ENCODE data around the gene DOC2A.

DOC2A gene

DNA sequence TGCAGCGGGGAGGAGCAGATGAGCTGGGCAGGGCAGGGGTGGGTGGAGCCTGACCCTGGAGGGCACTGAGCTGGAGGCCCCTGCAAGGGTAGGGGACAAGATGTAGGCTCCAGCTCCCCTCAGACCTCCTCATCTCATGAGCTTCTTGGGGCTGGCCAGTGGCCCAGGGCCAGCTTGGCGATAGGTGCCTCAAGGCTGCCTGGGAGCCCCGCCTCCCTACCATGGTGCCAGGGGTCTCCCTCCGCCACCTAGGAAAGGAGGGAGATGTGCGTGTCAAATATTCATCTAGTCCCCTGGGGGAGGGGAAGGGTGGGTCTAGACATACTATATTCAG, 19.3 kb downstream of the DOC2A start:
- in situ Hi-C loops (cut with MboI; ENCODE audit: low sequenced_read_pairs) = no loop called here

DNA sequence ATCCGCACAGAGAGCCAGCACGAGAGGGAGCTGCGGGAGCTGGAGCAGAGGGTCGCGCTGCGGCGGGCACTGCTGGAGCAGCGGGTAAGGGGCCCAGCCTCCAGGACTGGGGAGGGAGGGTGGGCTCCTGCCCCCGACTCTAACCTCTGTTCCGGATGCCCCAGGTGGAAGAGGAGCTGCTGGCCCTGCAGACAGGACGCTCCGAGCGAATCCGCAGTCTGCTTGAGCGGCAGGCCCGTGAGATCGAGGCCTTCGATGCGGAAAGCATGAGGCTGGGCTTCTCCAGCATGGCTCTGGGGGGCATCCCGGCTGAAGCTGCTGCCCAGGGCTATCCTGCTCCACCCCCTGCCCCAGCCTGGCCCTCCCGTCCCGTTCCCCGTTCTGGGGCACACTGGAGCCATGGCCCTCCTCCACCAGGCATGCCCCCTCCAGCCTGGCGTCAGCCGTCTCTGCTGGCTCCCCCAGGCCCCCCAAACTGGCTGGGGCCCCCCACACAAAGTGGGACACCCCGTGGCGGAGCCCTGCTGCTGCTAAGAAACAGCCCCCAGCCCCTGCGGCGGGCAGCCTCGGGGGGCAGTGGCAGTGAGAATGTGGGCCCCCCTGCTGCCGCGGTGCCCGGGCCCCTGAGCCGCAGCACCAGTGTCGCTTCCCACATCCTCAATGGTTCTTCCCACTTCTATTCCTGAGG, 19.8 kb downstream of the DOC2A start:
- in situ Hi-C loops (cut with MboI; ENCODE audit: low sequenced_read_pairs) = no loop called here

DNA sequence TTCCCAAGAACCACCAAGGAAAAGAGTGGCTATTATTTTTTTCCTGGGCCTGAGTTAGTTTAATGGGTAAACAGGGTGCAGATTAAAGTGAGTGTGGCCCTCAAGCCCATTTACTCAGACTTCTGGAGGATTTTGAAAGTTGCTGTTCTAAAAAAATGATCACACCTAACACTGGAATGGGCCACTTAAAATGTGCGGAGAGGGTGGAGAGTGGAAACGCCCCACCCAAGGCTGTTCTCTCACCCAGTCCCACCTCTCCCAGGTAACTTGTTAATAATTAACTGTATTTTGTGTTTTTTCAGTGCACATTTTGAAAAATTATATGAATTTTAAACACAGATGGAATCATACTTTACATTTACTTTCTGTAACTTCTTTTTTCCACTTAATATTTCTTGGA, 20.8 kb downstream of the DOC2A start:
- in situ Hi-C loops (cut with MboI; ENCODE audit: low sequenced_read_pairs) = no loop called here

DNA sequence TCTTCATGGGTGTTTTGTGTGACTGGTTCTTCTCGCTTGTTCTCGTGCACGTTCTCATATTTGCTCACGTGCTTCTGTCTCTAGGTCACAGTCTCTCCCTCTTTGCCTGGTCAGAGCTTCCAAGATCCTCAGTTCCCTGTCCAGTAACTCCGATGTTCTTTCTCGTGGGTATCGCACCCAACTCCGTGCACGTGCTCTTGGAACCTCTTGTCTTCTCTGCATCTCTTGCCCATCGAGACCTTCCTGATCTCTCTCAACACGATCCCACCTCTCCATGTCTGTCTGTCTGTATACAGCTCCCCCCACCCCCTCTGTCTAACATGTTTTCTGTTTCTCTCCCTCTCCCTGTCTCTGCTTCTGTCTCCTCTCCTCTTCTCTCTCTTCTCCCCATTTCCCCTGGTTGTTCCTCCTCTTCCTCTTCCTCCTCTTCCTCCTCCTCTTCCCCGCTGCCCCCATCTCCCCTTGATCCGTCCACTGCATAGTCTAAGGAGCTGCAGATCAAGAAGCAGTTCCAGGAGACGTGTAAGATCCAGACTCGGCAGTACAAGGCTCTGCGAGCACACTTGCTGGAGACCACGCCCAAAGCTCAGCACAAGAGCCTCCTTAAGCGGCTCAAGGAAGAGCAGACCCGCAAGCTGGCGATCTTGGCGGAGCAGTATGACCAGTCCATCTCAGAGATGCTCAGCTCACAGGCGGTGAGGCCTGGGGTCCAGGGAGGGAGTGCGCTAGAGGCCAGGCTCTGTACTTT, 21.5 kb downstream of the DOC2A start:
- in situ Hi-C loops (cut with MboI; ENCODE audit: low sequenced_read_pairs) = no loop called here

DNA sequence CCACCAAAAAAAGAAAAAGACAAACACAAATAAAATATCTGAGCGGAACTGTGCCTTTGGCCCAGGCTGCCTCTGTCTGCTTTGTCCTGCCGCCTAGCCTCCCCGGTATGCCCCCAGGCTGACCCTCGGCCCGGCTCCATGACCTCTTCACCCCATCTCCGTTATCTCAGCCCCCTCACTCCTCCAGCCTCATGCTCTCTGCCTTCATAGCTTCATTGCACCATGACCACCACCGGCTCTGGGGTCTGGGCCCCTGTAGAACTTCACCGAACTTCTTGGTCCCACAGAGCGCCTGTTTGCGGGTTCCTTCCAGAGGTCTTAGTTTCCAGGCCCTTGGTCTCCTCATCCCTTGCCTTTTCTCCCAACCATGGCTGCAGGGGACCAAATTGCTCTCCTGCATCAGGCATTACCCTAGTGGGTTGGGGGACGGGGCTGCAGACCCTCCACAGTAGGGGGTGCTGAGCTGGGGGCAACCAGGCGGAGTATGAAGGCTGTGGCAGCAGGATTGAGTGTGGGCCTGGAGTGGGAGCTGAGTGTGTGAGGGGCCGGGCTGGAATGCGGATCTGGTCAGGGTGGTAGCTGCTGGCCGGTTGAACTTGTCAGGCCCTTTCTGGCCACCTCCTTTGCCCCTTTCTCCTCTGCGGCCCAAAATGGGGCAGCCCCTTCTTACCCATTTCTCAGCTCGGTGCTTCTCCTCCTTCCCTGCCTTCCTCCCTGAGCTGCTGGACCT, 22.3 kb downstream of the DOC2A start:
- in situ Hi-C loops (cut with MboI; ENCODE audit: low sequenced_read_pairs) = no loop called here

DNA sequence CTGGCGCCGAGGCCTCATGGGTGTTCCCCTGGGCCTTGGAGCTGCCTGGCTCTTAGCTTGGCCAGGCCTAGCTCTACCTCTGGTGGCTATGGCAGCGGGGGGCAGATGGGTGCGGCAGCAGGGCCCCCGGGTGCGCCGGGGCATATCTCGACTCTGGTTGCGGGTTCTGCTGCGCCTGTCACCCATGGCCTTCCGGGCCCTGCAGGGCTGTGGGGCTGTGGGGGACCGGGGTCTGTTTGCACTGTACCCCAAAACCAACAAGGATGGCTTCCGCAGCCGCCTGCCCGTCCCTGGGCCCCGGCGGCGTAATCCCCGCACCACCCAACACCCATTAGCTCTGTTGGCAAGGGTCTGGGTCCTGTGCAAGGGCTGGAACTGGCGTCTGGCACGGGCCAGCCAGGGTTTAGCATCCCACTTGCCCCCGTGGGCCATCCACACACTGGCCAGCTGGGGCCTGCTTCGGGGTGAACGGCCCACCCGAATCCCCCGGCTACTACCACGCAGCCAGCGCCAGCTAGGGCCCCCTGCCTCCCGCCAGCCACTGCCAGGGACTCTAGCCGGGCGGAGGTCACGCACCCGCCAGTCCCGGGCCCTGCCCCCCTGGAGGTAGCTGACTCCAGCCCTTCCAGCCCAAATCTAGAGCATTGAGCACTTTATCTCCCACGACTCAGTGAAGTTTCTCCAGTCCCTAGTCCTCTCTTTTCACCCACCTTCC, 23.3 kb downstream of the DOC2A start:
- in situ Hi-C loops (cut with MboI; ENCODE audit: low sequenced_read_pairs) = no loop called here

DNA sequence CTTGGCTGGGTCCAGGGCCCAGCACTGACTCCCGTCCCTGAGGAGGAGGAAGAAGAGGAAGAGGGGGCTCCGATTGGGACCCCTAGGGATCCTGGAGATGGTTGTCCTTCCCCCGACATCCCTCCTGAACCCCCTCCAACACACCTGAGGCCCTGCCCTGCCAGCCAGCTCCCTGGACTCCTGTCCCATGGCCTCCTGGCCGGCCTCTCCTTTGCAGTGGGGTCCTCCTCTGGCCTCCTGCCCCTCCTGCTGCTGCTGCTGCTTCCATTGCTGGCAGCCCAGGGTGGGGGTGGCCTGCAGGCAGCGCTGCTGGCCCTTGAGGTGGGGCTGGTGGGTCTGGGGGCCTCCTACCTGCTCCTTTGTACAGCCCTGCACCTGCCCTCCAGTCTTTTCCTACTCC, 23.9 kb downstream of the DOC2A start:
- in situ Hi-C loops (cut with MboI; ENCODE audit: low sequenced_read_pairs) = no loop called here

DNA sequence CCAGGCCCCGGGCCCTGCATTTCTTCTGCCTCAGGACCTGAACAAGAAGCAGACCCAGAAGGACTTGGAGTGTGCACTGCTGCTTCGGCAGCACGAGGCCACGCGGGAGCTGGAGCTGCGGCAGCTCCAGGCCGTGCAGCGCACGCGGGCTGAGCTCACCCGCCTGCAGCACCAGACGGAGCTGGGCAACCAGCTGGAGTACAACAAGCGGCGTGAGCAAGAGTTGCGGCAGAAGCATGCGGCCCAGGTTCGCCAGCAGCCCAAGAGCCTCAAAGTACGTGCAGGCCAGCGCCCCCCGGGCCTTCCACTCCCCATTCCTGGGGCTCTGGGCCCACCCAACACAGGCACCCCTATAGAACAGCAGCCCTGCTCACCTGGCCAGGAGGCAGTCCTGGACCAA, 24.6 kb downstream of the DOC2A start:
- in situ Hi-C loops (cut with MboI; ENCODE audit: low sequenced_read_pairs) = no loop called here

DNA sequence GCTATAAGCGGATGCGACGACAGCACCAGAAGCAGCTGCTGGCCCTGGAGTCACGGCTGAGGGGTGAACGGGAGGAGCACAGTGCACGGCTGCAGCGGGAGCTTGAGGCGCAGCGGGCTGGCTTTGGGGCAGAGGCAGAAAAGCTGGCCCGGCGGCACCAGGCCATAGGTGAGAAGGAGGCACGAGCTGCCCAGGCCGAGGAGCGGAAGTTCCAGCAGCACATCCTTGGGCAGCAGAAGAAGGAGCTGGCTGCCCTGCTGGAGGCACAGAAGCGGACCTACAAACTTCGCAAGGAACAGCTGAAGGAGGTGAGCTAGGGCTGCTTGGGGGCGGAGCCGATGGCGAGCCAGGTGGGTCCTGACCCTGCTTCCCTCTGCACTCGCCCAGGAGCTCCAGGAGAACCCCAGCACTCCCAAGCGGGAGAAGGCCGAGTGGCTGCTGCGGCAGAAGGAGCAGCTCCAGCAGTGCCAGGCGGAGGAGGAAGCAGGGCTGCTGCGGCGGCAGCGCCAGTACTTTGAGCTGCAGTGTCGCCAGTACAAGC, 25.5 kb downstream of the DOC2A start:
- in situ Hi-C loops (cut with MboI; ENCODE audit: low sequenced_read_pairs) = no loop called here

DNA sequence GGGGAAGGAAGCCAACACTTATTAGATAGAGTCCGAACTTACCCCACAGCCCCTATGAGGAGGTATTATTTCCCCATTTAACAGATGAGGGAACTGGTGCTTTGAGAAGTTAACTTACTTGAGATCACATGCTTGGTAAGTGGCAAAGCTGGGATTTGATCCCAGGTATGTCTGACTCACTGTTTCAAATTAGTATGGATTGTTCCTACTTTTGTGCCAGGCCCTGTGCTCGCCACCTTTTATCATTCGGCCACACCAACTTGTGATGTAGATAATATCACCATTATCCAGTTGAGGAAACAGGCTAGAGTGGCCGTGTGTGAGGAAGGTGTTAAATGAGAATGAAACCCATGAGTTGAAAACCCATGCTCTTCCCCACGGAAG, 26.1 kb downstream of the DOC2A start:
- in situ Hi-C loops (cut with MboI; ENCODE audit: low sequenced_read_pairs) = no loop called here

DNA sequence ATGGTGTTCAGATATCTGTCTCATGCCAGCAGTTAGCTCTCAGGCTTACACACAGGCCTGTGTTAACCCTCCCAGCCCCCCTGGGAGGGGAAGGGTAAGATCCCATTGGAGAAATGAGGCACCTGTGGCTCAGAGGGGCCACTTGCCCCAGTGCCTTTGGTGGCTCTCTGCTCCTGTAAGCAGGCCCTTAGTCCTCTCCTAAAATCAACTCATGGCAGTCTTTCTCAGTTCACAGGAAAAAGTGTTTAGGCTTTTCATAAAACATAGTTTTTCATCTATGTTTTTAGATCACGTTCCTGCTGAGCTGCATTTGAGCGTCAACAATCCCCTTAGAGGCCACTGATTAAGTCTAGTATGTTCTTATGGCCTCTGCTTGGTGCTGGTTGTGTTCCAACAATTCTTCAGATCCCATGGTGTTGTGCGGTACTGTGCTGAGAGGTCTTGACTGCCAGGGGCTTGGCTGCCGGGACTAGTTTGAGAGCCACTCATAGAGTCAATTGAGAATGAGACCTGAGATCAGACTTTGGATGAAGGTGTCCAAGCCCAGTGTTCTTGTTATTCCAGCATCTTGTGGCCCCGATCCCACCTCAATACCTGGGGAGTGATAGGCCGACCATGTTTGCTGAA, 26.6 kb downstream of the DOC2A start:
- in situ Hi-C loops (cut with MboI; ENCODE audit: low sequenced_read_pairs) = no loop called here

DNA sequence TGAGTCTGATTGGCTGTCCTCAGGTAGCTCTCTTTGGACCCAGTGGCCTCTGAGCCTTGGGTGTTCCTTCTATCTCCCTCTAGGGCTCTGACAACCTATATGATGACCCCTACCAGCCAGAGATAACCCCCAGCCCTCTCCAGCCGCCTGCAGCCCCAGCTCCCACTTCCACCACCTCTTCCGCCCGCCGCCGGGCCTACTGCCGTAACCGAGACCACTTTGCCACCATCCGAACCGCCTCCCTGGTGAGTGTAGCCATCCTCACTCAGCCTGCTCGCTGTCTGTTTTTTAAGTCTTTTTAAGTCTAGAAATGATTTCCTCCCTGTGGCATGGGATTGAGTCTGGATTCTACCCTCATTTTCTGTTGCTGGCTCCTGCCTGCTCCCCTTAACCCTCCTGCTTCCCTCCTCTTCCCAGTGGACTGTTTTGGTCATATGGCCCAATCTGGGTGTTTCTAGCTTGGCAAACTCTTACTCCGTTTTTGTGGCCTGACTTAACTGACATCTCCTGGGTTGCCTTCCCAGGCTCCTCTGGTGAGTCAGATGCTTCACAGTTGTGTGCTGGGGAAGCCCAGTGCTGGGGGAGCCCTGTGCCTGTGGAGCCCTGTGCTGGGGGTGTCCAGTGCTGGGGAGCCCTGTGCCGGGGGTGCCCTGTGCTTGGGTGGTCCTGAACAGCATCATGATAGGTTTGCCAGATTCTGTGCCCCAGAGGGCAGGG, 27.2 kb downstream of the DOC2A start:
- in situ Hi-C loops (cut with MboI; ENCODE audit: low sequenced_read_pairs) = no loop called here

DNA sequence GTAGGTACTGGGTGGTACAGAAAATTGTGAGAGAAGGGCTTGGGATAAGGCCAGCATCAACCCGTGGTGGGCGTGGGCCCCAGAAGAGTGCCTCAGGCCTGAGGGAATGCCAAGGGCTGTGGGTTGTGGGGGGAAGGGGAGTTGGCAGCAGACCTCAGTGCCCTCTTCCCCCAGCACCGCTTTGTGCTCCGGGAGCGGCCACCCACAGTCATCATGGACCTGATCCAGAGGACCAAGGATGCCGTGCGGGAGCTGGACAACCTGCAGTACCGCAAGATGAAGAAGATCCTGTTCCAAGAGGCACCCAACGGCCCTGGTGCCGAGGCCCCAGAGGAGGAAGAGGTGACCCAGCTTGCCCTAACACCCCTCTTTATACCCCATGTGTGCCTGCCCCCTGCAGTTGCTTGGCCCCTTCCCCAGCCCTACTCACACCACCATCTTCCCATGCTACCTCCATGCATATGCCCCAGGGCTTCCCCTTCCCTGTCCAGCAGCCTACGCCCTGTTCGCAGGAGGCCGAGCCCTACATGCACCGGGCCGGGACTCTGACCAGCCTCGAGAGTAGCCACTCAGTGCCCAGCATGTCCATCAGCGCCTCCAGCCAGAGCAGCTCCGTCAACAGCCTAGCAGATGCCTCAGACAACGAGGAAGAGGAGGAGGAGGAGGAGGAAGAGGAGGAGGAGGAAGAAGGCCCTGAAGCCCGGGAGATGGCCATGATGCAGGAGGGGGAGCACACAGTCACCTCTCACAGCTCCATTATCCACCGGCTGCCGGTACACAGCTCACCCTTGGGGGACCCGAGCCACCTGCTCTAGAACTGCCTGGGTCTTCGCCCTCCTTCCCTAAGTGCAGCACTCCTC, 28.0 kb downstream of the DOC2A start:
- in situ Hi-C loops (cut with MboI; ENCODE audit: low sequenced_read_pairs) = no loop called here

DNA sequence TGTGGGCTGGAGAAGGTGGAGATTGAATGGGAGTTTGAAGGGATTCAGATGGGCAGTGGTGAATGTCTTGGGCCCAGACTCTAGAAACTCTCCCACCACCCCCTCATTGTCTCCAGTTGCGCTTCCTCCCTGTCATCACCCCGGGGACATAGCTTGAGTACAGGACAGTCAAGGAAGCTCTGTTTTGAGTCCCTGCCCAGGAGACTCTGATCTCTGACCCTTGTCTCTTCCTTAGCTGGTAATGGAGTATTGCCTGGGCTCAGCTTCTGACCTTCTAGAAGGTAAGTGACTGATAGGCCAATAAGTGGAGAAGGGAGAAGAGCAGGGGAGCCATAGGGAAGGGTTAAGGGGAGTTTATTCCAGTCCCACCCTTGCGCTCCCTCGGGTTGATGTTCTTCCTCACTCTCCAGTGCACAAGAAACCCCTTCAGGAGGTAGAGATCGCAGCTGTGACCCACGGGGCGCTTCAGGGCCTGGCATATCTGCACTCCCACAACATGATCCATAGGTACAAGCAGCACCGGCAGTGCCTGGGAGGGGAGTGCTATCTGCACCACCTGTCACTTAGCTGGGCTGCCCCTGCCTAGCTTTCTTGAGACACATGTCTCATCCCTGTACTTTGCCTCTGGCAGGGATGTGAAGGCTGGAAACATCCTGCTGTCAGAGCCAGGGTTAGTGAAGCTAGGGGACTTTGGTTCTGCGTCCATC, 32.1 kb downstream of the DOC2A start:
- in situ Hi-C loops (cut with MboI; ENCODE audit: low sequenced_read_pairs) = no loop called here

DNA sequence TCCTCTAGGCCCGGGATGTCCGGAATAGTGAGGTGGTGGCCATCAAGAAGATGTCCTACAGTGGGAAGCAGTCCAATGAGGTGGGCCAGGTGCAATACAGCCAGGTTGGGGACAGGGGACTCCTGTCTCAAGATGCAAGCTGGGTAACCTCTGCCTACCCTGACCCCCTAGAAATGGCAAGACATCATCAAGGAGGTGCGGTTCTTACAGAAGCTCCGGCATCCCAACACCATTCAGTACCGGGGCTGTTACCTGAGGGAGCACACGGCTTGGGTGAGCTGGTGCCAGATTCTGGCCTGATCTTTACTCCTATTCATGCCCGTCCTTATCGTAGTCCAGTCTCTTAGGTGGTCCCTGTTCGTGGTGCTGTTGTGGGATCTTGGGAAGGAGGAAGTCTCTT, 32.7 kb downstream of the DOC2A start:
- in situ Hi-C loops (cut with MboI; ENCODE audit: low sequenced_read_pairs) = no loop called here

DNA sequence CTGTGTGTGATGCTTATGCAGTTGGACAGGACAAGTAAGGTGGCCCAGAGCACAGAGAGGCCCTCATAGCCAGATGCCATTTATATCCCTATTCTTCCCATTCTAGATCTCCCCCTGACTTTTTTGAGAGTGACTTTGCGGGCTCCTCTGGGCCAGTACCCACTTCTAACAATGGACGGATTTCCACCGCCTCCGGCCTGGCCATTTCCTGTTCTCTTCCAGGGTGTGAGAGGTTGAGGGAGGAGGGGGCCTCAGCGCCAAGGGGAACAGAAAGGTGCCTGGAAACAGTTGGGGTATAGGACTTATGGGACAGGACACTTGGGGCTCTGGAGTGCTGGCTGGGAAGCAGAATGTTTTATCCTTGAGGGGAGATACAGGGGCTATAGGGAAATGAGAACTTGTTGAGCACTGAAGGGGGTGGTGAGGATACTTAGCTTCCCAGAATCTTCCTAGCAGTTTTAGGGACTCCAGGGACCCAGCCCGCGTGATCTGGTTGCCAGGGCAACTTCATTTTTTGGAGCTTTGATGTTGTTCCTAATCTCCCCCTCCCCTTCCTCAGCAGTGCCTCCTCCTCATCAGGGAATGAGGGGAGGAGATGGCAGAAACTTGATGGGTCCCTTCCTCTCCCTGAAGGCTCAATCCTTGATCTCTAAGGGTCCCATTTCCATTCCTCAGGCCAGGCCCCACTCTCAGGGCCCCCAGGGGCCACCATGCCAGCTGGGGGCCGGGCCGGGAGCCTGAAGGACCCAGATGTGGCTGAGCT, 33.6 kb downstream of the DOC2A start:
- in situ Hi-C loops (cut with MboI; ENCODE audit: low sequenced_read_pairs) = no loop called here

DNA sequence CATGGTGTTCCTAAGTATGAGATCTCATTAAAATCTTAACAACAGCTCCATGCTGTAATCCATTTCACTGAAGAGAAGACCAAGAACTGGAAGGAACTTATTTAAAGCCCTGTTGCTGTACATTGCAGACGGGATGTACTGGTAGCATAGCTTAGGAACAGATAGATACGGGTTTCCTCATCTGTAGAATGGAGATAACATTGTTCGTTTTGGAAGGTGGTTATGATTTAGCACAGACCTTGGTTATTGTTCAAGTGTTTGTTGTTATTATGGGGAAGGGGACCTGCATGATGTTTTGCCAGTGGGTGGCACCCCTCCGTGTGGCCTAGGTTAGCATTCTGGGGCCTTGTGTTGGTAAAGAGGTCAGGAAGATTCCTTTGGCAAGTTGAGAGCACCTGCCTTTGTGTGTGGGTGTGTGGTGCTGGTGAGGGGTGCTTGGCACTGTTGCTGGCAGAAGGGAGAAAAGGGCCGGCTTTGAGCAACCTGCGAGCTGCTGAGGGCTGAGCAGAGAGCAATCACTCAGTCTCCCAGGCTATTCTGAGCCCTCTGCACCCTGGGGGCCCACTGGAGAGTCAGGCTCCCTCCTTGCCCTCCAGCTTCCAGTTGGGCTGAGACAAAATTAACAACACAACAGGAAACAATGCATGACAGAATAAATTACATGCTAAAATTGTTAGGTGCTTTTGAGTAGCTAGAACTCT, 34.9 kb downstream of the DOC2A start:
- in situ Hi-C loops (cut with MboI; ENCODE audit: low sequenced_read_pairs) = no loop called here
